T47D (cell line): ENCODE measurements around the gene UBE2C.
"Not testable (repeated sequence)": the region's sequence is repeated elsewhere in the genome, so short reads cannot be mapped to it uniquely, and the experiment has no call there.

Experiments
- DNase-seq, 2 experiments: peaks; one replicate each; pipeline versions ENCODE4 v3.0.0 to v3.0.0-alpha.2; 2011 to 2012; ENCODE audit warnings: low read depth in 1 of 2, low spot score in 1 of 2
- JUND ChIP-seq: IDR thresholded peaks from 2 replicates; pipeline ENCODE4 v1.6.1; 2012; ENCODE audit warnings: low read depth
- in situ Hi-C: cut with HindIII; loops from 2 replicates; pipeline ENCODE4 v1.10.0; 2016; ENCODE audit warnings: low sequenced_read_pairs, low pct_unique_long_range_greater_than_20kb

The UBE2C gene

GRCh38 chr20:45813489-45813888, 1.0 kb downstream of the UBE2C start:
- TF ChIP-seq JUND: no peak
- DNase-seq: no peak
- in situ Hi-C loops: no loop called here

DNA sequence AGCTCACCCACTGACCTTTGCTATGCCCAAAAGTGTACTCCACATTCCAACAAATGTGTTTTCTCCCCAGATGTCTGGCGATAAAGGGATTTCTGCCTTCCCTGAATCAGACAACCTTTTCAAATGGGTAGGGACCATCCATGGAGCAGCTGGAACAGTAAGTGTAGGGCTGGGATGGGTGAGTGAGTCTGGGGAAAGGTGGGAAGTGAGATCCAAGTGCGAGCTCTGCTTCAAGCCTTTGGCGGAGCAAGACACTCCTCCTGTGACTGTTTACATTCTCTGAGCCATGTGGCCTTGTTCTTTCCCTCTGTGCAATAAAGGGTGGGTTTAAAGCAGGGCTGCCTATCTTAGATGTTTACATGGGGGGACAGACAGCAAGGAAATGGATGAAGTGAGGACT, 1.9 kb downstream of the UBE2C start:
- TF ChIP-seq JUND: no peak
- no peak for DNase-seq
- in situ Hi-C loops: no loop called here

DNA sequence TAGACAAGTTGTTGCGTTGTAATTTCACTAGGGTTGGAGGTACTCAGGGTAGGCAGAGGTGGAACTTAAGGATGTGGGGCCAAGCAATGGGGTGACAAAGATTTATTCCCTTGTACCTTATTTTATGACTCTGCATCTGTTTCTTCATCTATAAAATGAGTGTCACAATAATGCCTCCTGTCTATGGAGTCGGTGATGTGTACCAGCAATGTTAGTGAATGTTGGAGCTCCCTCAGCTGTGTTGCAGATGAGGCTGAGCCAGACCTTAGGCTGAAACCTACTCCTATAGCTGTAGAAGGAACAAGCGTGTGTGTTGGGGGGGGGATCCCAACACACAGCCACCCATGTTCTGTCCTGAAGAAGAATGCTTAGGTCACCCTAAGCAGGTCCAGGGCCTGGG, 4.5 kb downstream of the UBE2C start:
- TF ChIP-seq JUND: no peak
- in situ Hi-C loops: no loop called here

GRCh38 chr20:45817376-45818194, 5.1 kb downstream of the UBE2C start:
- in situ Hi-C loops: no loop called here

More for the DNA sequence above, 4.5 kb downstream of the UBE2C start:
- DNase-seq: no peak

DNA sequence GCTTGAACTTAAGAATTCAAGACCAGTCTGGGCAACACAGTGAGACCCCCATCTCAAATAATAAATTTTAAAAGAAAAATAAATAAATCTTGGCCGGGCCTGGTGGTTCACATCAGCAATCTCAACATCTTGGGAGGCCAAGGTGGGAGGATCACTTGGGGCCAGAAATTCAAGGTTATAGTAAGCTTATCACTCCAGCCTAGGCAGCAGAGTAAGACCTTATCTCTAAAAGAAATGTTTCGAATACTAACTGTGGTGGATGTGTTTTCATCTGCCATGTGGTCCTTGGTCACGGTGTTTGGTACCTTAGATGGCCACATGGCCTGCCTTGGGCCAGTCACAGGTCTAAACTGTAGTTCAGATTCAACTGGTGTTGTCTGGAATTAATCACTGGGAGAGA, 5.8 kb downstream of the UBE2C start:
- no peak for DNase-seq
- TF ChIP-seq JUND: no peak
- in situ Hi-C loops: no loop called here

More at GRCh38 chr20:45817376-45818194, 5.1 kb downstream of the UBE2C start:
- no peak; the same call in 1 of the 2 replicates for TF ChIP-seq JUND
- peak in 1 of 2 experiments; percentile 76 for DNase-seq

DNA sequence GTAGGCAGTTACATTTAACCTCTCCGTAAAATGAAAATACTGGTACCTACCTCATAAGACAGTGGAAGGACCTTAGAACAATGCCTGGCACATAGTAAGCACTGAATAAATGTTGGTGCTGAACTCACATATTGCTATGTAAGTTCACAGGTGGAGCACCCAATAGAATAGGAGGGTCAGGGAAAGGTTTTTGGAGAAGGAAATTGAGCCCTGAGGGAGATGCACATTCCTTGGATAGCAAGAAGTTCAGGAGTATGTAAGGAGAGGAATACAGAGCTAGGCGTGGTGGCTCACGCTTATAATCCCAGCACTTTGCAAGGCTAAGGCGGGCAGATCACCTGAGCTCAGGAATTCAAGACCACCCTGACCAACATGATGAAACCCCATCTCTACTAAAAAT, 7.0 kb downstream of the UBE2C start:
- TF ChIP-seq JUND: no peak
- in situ Hi-C loops: no loop called here
- DNase-seq: peak in 1 of 2 experiments; percentile 85

GRCh38 chr20:45821947-45822346, 9.5 kb downstream of the UBE2C start:
- in situ Hi-C loops: no loop called here
- no peak for DNase-seq
- TF ChIP-seq JUND: no peak

DNA sequence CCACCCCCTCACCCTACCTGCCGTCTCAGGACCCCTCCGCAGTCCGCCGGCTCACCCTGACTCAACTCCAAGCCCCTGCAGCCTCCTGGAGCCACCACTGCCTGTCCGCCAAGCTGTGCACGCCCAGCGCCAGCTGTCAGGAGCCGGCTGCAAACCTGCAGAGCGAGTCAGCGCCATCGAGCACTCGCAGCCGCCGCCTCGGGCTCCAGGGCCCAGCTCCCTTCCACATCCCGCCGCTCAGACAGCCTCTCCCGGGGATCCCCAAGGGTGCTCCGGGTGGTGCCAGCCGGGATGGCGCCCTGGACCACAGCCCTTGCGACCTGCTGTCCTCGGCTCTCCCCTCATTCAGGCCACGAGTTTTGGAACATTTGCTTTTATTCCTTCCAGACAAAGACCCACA, 10.4 kb downstream of the UBE2C start:
- no peak for TF ChIP-seq JUND
- in situ Hi-C loops: no loop called here
- DNase-seq: peak; percentile 56 to 78

DNA sequence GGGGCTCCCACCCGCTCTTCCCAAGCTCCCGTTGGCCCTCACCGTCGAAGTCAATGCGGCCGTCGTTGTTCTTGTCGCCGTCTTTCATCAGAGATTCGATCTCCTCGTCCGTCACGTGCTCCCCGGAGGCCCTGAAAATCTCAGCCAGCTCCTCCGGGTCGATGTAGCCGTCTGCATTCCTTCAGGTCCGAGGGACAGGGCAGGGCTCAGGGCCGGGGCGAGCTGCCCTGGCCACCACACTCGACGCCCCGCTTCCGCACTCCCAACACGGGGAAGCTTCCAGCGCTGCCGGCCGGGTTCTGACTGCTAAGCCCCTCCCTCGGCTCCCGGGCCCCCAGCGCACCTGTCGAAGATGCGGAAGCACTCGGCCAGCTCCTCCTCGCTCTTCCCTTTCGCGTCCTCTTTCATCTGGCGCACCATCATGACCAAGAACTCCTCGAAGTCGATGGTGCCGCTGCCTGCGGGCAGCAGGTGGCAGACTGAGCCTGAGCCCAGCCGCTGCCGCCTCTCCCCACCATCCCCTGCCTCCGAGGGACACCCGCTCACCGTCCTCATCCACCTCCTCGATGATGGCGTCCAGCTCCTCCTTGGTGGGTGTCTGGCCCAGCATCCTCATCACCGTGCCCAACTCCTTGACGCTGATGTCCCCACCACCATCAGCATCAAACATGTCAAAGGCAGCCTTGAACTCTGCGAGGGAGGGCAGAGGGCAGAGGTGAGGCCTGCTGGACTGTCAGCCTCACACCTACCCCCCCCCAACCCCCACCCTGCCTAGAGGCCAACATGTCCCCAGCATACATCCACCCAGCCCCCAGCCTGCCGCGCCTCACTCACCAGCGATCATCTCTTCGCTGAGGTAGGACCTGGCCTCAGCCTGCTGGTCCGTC, 11.7 kb downstream of the UBE2C start:
- DNase-seq: peak in 1 of 2 experiments; percentile 72
- in situ Hi-C loops: no loop called here
- TF ChIP-seq JUND: no peak

- in situ Hi-C loops: no loop called here
- no peak for DNase-seq
Observed at GRCh38 chr20:45826381-45827019, 14.1 kb downstream of the UBE2C start.

DNA sequence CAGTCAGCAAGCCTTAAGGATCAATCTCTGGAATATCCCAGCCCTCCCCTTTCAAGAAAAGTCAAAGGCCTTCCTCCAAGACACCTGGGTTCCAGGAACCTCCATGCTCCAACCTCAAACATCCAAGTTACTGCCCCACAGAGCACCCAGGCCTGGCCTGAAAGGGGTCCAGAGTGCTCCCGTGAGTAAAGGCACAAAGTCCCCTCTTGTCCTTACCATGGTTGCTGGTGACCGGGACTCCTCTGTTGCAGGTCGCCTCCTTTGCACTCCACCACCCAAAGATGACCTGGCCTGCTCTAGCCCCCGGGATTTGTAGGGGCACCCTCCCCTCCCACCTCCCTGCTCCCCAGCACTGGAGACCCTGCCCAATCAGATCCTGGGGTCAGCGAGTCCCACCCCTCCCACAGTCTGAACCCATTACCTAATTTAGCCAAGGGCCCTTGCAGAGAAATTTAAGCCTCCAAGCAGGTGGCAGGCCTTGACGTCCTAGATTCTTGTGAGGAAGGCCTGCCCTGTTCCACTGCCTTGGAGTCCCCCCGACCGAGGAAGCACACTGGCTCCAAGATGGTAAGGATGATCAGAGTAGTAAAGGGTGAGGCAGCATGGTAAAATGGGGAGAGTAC, 14.7 kb downstream of the UBE2C start, which contains the start of gene TNNC2:
TSS of gene TNNC2 (minus strand) at position 283 of the 623 bp plus-strand sequence. CDS start at position 219, 64 bp downstream.
- no peak for DNase-seq
- TF ChIP-seq JUND: no peak
- in situ Hi-C loops: no loop called here

More at GRCh38 chr20:45826381-45827019, 14.1 kb downstream of the UBE2C start:
- TF ChIP-seq JUND: no peak

DNA sequence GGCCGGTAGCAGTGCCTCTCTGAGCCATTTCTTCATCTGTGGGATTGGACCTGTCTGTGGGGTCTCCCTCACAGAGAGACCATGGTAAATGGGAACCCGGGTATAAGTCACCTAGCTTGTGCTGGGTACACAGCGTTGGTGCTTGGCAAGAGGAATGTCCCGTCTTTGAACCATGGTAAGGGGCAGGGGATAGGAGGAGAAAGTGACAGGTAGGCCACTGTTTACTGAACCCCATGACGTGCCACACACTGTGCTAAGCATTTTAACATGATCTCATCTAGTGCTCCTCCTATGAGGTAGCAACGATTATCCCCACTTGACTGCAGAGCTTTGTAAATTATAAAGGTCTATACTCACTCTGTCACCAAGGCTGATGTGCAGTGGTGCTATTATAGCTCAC, 15.3 kb downstream of the UBE2C start:
- TF ChIP-seq JUND: no peak
- in situ Hi-C loops: no loop called here
- DNase-seq: no peak

DNA sequence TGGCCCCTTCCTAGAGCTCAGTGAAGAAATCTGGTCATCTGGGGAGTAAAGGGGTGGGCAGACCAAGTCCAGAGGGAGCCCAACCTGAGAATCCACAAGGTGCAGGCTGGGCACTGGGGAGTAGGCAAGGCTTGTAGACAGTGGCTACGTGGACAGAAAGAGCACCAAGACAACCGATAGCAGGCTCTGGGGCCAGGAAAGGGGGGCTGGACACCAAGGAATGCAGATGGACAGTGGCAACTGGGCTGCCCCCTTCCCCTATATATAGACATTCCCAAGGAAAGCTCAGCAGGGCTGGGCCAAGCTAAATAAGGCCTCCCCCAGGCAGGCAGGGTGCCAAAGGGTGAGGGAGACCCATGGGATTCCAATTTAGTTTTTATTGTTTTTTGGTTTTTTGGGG, 16.1 kb downstream of the UBE2C start:
- in situ Hi-C loops: no loop called here
- no peak for DNase-seq
- no peak for TF ChIP-seq JUND

DNA sequence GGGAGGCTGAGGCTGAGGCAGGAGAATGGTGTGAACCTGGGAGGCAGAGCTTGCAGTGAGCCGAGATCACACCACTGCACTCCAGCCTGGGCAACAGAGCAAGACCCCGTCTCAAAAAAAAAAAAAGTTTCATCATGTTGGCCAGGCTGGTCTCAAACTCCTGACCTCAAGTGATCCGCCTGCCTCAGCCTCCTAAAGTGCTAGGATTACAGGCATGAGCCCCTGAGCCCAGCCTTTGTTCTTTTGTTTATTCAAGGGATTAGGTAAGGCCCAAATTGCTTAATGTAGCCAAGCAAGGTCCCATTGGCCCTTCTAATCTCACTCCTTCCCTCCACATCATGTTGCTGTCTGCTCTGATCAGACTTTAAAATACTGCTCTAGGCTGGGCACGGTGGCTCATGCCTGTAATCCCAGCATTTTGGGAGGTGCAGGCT, 17.2 kb downstream of the UBE2C start:
- in situ Hi-C loops, DNase-seq: not testable (repeated sequence)
